ENCODE data around the gene HOXA9.

GRCh38 chr7:27132214-27132613 lies 33.1 kb downstream of the HOXA9 start:
- no peak for TF ChIP-seq POLR2A (IDR thresholded peaks at IDR 0.05; ENCODE audit: low read depth, low read length)
- no peak for TF ChIP-seq POLR2AphosphoS5 (IDR thresholded peaks at IDR 0.05; ENCODE audit: low read depth, low read length)
- no peak for TF ChIP-seq TAF1 (IDR thresholded peaks at IDR 0.05; ENCODE audit: borderline replicate concordance, low read depth, low read length)
